Loucy (cell line): ENCODE results near the gene ADGRB3.

Source experiments
- EZH2phosphoT487 ChIP-seq: fragments of 200-600 bp; IDR thresholded peaks from 2 replicates; pipeline ENCODE4 v1.6.1; 2018; ENCODE audit warnings: antibody characterized with exemption, mild to moderate bottlenecking, moderate library complexity, borderline replicate concordance
- TF ChIP-seq, protein P1 (sequence below): fragments of 200-600 bp; sonication (generic); conservative IDR thresholded peaks from 2 replicates; pipeline ENCODE4 v1.5.1; 2014; ENCODE audit warnings: mild to moderate bottlenecking, antibody characterized with exemption, low read length

DNA sequence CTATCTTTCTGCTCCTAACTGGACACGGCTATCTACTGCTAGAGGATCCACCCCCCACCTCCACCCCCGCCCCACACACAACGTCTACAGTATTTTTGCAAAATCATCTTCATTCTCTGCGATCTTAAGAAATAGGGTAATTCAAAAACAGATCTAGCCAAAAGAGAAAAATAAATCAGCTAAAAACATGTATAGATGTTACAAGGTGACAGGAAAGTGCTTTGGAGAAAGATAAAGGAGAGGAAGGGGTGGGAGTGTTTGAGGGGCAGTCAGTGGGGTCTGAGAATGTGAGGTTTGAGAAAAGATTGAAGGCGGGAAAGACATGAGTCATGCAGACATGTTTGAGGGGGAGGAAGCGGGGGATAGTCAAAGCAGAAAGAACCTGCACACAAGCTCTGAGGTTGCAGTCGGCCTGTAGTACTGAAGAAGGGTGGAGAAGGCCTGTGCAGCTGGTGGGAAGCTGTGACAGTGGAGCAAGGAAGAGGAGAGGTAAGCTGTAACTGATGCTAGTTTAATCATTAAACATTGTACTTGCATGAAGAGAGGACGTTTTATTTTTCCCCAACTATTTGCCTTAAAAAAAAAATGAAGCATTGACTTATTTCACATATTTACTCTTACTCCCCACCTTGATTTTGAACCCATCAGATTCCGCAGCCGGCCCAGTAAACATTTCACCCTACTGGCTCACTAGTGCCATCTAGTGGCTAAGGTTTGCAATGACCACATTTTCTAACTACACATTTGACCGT, 332.6 kb downstream of the ADGRB3 start:
- TF ChIP-seq, protein P1, sequence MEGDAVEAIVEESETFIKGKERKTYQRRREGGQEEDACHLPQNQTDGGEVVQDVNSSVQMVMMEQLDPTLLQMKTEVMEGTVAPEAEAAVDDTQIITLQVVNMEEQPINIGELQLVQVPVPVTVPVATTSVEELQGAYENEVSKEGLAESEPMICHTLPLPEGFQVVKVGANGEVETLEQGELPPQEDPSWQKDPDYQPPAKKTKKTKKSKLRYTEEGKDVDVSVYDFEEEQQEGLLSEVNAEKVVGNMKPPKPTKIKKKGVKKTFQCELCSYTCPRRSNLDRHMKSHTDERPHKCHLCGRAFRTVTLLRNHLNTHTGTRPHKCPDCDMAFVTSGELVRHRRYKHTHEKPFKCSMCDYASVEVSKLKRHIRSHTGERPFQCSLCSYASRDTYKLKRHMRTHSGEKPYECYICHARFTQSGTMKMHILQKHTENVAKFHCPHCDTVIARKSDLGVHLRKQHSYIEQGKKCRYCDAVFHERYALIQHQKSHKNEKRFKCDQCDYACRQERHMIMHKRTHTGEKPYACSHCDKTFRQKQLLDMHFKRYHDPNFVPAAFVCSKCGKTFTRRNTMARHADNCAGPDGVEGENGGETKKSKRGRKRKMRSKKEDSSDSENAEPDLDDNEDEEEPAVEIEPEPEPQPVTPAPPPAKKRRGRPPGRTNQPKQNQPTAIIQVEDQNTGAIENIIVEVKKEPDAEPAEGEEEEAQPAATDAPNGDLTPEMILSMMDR = peak; percentile 98
- no peak for TF ChIP-seq EZH2phosphoT487
